HFF-Myc (cell line): ENCODE results near the gene GAPT.

Source experiments
- DNase-seq: peaks from one replicate; pipeline ENCODE4 v3.0.0-alpha.2; 2011; ENCODE audit warnings: low read depth; ENCODE audit errors: extremely low read depth
- H3K4me3 ChIP-seq: replicated peaks from 2 replicates; pipeline ENCODE4 v1.5.1; 2011; ENCODE audit warnings: low read depth, mild to moderate bottlenecking, control low read depth, low read length
- CTCF ChIP-seq: IDR thresholded peaks from 2 replicates; pipeline ENCODE4 v1.5.1; 2012; ENCODE audit warnings: mild to moderate bottlenecking, low read depth, low read length, control low read depth; ENCODE audit errors: missing control alignments

GAPT gene

GRCh38 chr5:58475404-58475803 is 15.8 kb upstream of the GAPT start:
- no peak overlapping the region for H3K4me3 ChIP-seq
- no peak for TF ChIP-seq CTCF
- no peak for DNase-seq

- DNase-seq, result no peak
- H3K4me3 ChIP-seq, result no peak overlapping the region
- no peak for TF ChIP-seq CTCF
Observed at GRCh38 chr5:58477760-58478376, 13.4 kb upstream of the GAPT start.

- H3K4me3 ChIP-seq, result no peak overlapping the region
- DNase-seq, result no peak
- no peak for TF ChIP-seq CTCF
Observed at GRCh38 chr5:58481066-58481676, 10.1 kb upstream of the GAPT start.

GRCh38 chr5:58481828-58482227 is 9.4 kb upstream of the GAPT start:
- DNase-seq, result no peak
- TF ChIP-seq CTCF, result no peak
- no peak overlapping the region for H3K4me3 ChIP-seq

- H3K4me3 ChIP-seq, result no peak overlapping the region
- DNase-seq, result no peak
- TF ChIP-seq CTCF, result no peak
Observed at GRCh38 chr5:58482536-58482935, 8.7 kb upstream of the GAPT start.

- DNase-seq, result no peak
- H3K4me3 ChIP-seq, result no peak overlapping the region
- TF ChIP-seq CTCF, result no peak
Observed at GRCh38 chr5:58484505-58484904, 6.7 kb upstream of the GAPT start.

GRCh38 chr5:58486290-58486689 is 4.9 kb upstream of the GAPT start:
- TF ChIP-seq CTCF, result no peak
- DNase-seq, result no peak
- H3K4me3 ChIP-seq, result no peak overlapping the region
